GM13977 (cell line): Measurements from ENCODE around the gene FGD4.

Source experiments
- DNase-seq: peaks from one replicate; pipeline ENCODE4 v3.0.0; 2012; ENCODE audit warnings: low spot score
- in situ Hi-C: fragments of 300-500 bp; cut with MboI; formaldehyde crosslinking; loops from one replicate; pipeline ENCODE4 v1.12.0; 2022; ENCODE audit warnings: low sequenced_read_pairs, low pct_unique_long_range_greater_than_20kb, mixed read lengths, inconsistent platforms; ENCODE audit not compliant: unreplicated experiment
- TF ChIP-seq, protein P1 (sequence below): IDR thresholded peaks from 2 replicates; pipeline ENCODE4 v1.5.1; 2012; ENCODE audit warnings: mild to moderate bottlenecking, control low read depth; ENCODE audit not compliant: insufficient read depth; ENCODE audit errors: extremely low read depth, missing control alignments

FGD4 gene

DNA sequence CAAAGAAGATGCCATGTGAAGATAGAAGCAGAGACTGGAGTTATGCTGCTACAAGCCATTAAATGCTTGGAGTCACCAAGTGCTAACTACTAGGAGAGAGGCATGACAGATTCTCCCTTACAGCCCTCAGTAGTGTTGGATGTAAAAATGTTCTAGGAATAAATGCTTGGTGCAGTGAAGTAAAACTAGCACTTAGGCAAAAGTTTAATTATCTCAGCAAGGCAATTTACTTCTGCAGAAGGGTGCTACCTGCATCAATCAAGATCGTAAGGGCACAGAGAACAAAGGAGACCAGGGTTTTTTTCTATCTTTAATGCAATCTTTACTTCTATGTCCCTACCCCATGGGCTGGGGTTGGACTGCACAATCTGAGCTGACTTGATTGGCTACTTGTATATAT, 270.2 kb downstream of the FGD4 start:
- DNase-seq = no peak
- TF ChIP-seq, protein P1, sequence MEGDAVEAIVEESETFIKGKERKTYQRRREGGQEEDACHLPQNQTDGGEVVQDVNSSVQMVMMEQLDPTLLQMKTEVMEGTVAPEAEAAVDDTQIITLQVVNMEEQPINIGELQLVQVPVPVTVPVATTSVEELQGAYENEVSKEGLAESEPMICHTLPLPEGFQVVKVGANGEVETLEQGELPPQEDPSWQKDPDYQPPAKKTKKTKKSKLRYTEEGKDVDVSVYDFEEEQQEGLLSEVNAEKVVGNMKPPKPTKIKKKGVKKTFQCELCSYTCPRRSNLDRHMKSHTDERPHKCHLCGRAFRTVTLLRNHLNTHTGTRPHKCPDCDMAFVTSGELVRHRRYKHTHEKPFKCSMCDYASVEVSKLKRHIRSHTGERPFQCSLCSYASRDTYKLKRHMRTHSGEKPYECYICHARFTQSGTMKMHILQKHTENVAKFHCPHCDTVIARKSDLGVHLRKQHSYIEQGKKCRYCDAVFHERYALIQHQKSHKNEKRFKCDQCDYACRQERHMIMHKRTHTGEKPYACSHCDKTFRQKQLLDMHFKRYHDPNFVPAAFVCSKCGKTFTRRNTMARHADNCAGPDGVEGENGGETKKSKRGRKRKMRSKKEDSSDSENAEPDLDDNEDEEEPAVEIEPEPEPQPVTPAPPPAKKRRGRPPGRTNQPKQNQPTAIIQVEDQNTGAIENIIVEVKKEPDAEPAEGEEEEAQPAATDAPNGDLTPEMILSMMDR = no peak
- in situ Hi-C loops = no loop called here

GRCh38 chr12:32671930-32672780, 272.8 kb downstream of the FGD4 start:
- in situ Hi-C loops = loop anchor here (10.0 kb wide), 1 partner anchor 217 kb away; no protein-coding TSS in a partner anchor
- DNase-seq = peak; percentile 76
- TF ChIP-seq, protein P1 = peak; percentile 72

DNA sequence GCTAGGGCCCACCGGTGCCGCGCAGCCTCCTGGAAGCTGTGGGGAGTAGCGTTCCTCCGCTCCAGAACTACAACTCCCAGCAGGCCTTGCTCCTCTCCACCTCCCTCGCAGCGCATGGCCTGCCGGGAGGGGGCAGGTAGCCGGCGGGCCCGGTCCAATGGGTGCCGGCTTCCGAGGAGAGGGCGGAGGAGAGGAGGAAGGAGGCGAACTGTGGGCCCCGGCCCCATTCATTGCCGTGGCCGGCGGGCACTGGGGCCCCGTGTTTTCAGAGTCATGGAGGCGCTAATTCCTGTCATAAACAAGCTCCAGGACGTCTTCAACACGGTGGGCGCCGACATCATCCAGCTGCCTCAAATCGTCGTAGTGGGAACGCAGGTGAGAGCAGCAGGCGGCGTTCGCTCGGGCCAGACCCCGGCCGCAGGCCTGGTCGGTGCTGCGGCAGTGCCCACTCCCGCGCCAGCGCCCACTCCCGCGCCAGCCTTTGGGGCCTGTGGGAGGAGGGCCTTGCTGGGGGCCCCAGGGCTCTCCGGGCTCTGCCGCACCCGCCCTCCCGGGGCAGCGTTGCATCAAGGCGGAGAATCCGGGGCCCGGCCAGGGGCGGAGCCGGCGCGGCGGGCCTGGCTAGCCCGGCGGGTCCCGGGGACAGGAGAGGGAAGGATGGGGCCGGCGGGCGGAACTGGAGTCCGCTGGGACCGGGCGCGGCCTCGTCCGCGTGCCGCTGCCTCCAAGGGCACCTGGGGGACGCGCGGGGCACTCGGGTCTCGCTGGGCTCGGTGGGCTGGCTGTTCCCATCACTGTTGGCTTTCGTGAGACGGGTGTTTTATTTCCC, 279.9 kb downstream of the FGD4 start, which contains the start of gene DNM1L:
Gene DNM1L, plus strand, starts transcription at position 211 of the 829 bp plus-strand sequence. Its CDS starts 63 bp downstream, at position 274.
- TF ChIP-seq, protein P1 = no peak
- in situ Hi-C loops = loop anchor here (10.0 to 25.0 kb wide), 2 partner anchors 225 to 1017 kb away; partner anchors contain the start of gene ETFBKMT

GRCh38 chr12:32679920-32680237, 280.5 kb downstream of the FGD4 start:
- in situ Hi-C loops = loop anchor here (10.0 to 25.0 kb wide), 2 partner anchors 225 to 1018 kb away; partner anchors contain the start of gene ETFBKMT
- DNase-seq = no peak
- TF ChIP-seq, protein P1 = no peak

More for the DNA sequence above, 279.9 kb downstream of the FGD4 start, which contains the start of gene DNM1L:
- peak; percentile 95 for DNase-seq

- TF ChIP-seq, protein P1 = no peak
- no peak for DNase-seq
- in situ Hi-C loops = loop anchor here (25.0 kb wide), 1 partner anchor 1018 kb away; the partner anchor contains the start of gene ETFBKMT
Observed at GRCh38 chr12:32680787-32681186, 281.4 kb downstream of the FGD4 start.

GRCh38 chr12:32681272-32681671, 281.9 kb downstream of the FGD4 start:
- TF ChIP-seq, protein P1 = no peak
- DNase-seq = no peak
- in situ Hi-C loops = loop anchor here (25.0 kb wide), 1 partner anchor 1019 kb away; the partner anchor contains the start of gene ETFBKMT
